H1 (cell line): Measurements from ENCODE around the gene NOL8. TPM values are rescaled to one million over a fixed set of nuclear protein-coding genes. Genes with fewer than 3 reads are reported as not detected.

Experiments used
- CEBPB ChIP-seq: IDR thresholded peaks from 2 replicates; pipeline ENCODE4 v1.6.1; 2012; ENCODE audit warnings: low read depth, low read length
- CREB1 ChIP-seq: IDR thresholded peaks from 2 replicates; pipeline ENCODE4 v1.6.1; 2012; ENCODE audit warnings: inconsistent platforms
- E2F6 ChIP-seq: IDR thresholded peaks from 2 replicates; pipeline ENCODE4 v1.6.1; 2012; ENCODE audit warnings: inconsistent platforms
- RFX5 ChIP-seq: IDR thresholded peaks from 2 replicates; pipeline ENCODE4 v1.6.1; 2011; ENCODE audit warnings: low read depth, low read length, improper control_type of control experiment, borderline replicate concordance
- RNF2 ChIP-seq: fragments of 200-900, 300-1000 bp; sonication (generic); IDR thresholded peaks from 2 replicates; pipeline ENCODE4 v1.7.1; 2016; ENCODE audit warnings: borderline replicate concordance, low read depth, mild to moderate bottlenecking, antibody characterized with exemption, low read length; ENCODE audit not compliant: poor library complexity, severe bottlenecking; ENCODE audit errors: missing control alignments
- RXRA ChIP-seq: IDR thresholded peaks from 2 replicates; pipeline ENCODE4 v1.6.1; 2011; ENCODE audit warnings: low read depth, mild to moderate bottlenecking, low read length, moderate library complexity; ENCODE audit not compliant: insufficient read depth
- SIN3A ChIP-seq, 2 experiments: IDR thresholded peaks in 1 of 2; conservative IDR thresholded peaks in 1 of 2; 2 replicates each; pipeline ENCODE4 v1.6.1; 2011 to 2012; ENCODE audit warnings: low read length in 2 of 2, improper control_type of control experiment in 1 of 2, low read depth in 1 of 2, mild to moderate bottlenecking in 1 of 2
- SIRT6 ChIP-seq: IDR thresholded peaks from one replicate; pipeline ENCODE4 v1.7.1; 2012; ENCODE audit warnings: low read length, inconsistent platforms
- SP4 ChIP-seq: IDR thresholded peaks from 2 replicates; pipeline ENCODE4 v1.6.1; 2012; ENCODE audit warnings: low read length, inconsistent platforms
- SRF ChIP-seq: IDR thresholded peaks from 2 replicates; pipeline ENCODE4 v1.6.1; 2011; ENCODE audit warnings: mild to moderate bottlenecking, low read depth, low read length, moderate library complexity
- polyA plus RNA-seq, 7 experiments: library from polyadenylated mRNA; depleted of rRNA in 3 of 7; stranded (reverse) in 5 of 7; unstranded in 2 of 7; fragments of >200 nt in 5 of 7; fragments of 200-250 nt in 2 of 7; gene quantifications; 1 replicate in 5 of 7; 2 replicates in 1 of 7; 4 replicates in 1 of 7; pipeline versions ENCODE4 v1.2.1 to v1.2.3, GENCODE V29; 2011 to 2013; ENCODE audit warnings: missing spikeins in 2 of 7, mixed read lengths in 2 of 7
- total RNA-seq: library from RNA; stranded (reverse); fragmentation: NEBNext Ultra II Directional; extraction: Animal tissue kit (Norgen Biotek cat#: 25700); gene quantifications from 2 replicates; pipeline ENCODE4 v1.2.1, GENCODE V29; 2021
- TF ChIP-seq, protein P1 (sequence below): IDR thresholded peaks from 2 replicates; pipeline ENCODE4 v1.6.1; 2012; ENCODE audit warnings: inconsistent platforms

The NOL8 gene
- total and polyA plus RNA-seq, 2 of the 8 experiments (the other 6 are each of a cell fraction or from before 2014, with no cell fraction given) = 6.2 to 30.4 TPM

GRCh38 chr9:92349771-92350739, 24.9 kb upstream of the NOL8 start (continued):
- TF ChIP-seq E2F6 (no peak), RFX5 (no peak), RNF2 (no peak), SRF (no peak), SP4 (no peak), CEBPB (no peak), CREB1 (no peak), SIN3A (conservative IDR thresholded peaks at IDR 0.05 in 1 of 2, IDR thresholded peaks at IDR 0.05 in 1 of 2; ENCODE audit: low read depth in 1 of 2, low read length in 2 of 2) (no peak), SIRT6 (no peak), RXRA (no peak)
- TF ChIP-seq, protein P1, sequence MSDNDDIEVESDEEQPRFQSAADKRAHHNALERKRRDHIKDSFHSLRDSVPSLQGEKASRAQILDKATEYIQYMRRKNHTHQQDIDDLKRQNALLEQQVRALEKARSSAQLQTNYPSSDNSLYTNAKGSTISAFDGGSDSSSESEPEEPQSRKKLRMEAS = no peak
